Naive thymus-derived CD4-positive, alpha-beta T cell (primary cell): Measurements from ENCODE around the gene SLC6A6. TPM values are rescaled to one million over a fixed set of nuclear protein-coding genes. Genes with fewer than 3 reads are reported as not detected.

Experiments
- ATAC-seq: fragments of 150-1000 bp; cut with Tn5 transposase; 2 replicates; pipeline ENCODE4 v1.10.0; 2021; ENCODE audit warnings: mild to moderate bottlenecking, moderate library complexity
- CTCF ChIA-PET: fragments of 350-600 bp; sonication (Branson Sonifier 250); formaldehyde crosslinking; loops from one replicate; lab custom pipeline; 2021; ENCODE audit warnings: antibody characterized with exemption; lab: Charles Lee
- POLR2A ChIA-PET: fragments of 350-600 bp; sonication (Branson Sonifier 250); formaldehyde crosslinking; loops from one replicate; lab custom pipeline; 2021; ENCODE audit warnings: antibody characterized with exemption, inconsistent platforms; lab: Charles Lee
- DNase-seq, 9 donors: peaks; one replicate each; pipeline versions ENCODE4 v3.0.0 to v3.0.0-alpha.2; 2020 to 2022; ENCODE audit warnings: mixed read lengths in 1 of 9
- H3K27ac ChIP-seq: one replicate; pipeline ENCODE4 v1.7.0; 2013; ENCODE audit warnings: mild to moderate bottlenecking, low read depth, low read length, moderate library complexity
- H3K27me3 ChIP-seq, 2 donors: one replicate each; pipeline ENCODE4 v1.7.0; 2013; ENCODE audit warnings: low read length in 2 of 2, mild to moderate bottlenecking in 2 of 2, moderate library complexity in 2 of 2; ENCODE audit not compliant: control insufficient read depth in 2 of 2, insufficient read depth in 2 of 2
- H3K36me3 ChIP-seq, 3 experiments: 1 replicate in 2 of 3; 2 replicates in 1 of 3; pipeline ENCODE4 v1.7.0; 2013; ENCODE audit warnings: low read length in 3 of 3, mild to moderate bottlenecking in 3 of 3, moderate library complexity in 1 of 3; ENCODE audit not compliant: insufficient read depth in 3 of 3, control insufficient read depth in 2 of 3
- H3K4me1 ChIP-seq, 2 donors: one replicate each; pipeline ENCODE4 v1.7.0; 2013; ENCODE audit warnings: low read length in 2 of 2, mild to moderate bottlenecking in 2 of 2, moderate library complexity in 1 of 2; ENCODE audit not compliant: control insufficient read depth in 2 of 2, insufficient read depth in 2 of 2
- H3K4me3 ChIP-seq: 2 replicates; pipeline ENCODE4 v1.7.0; 2013; ENCODE audit warnings: mild to moderate bottlenecking, low read length
- H3K9me3 ChIP-seq, 3 experiments: 1 replicate in 2 of 3; 2 replicates in 1 of 3; pipeline ENCODE4 v1.7.0; 2013; ENCODE audit warnings: low read length in 3 of 3; ENCODE audit not compliant: control insufficient read depth in 2 of 3
- H3K27ac Mint-ChIP-seq, 9 donors: one replicate each; pipeline ENCODE4 v1.8.0; 2020 to 2022; ENCODE audit warnings: mixed read lengths in 9 of 9, mild to moderate bottlenecking in 8 of 9, moderate library complexity in 5 of 9, inconsistent platforms in 2 of 9
- H3K27me3 Mint-ChIP-seq, 5 donors: one replicate each; pipeline ENCODE4 v1.8.0; 2021 to 2022; ENCODE audit warnings: mixed read lengths in 5 of 5, mild to moderate bottlenecking in 1 of 5
- H3K36me3 Mint-ChIP-seq, 5 donors: one replicate each; pipeline ENCODE4 v1.8.0; 2020 to 2022; ENCODE audit warnings: mixed read lengths in 5 of 5, mild to moderate bottlenecking in 3 of 5, inconsistent platforms in 1 of 5
- H3K4me1 Mint-ChIP-seq, 7 donors: one replicate each; pipeline ENCODE4 v1.8.0; 2020 to 2022; ENCODE audit warnings: mixed read lengths in 7 of 7, mild to moderate bottlenecking in 3 of 7, inconsistent platforms in 1 of 7
- H3K4me3 Mint-ChIP-seq, 10 donors: one replicate each; pipeline ENCODE4 v1.8.0; 2020 to 2022; ENCODE audit warnings: mild to moderate bottlenecking in 10 of 10, mixed read lengths in 10 of 10, moderate library complexity in 6 of 10, inconsistent platforms in 2 of 10
- H3K9me3 Mint-ChIP-seq, 11 donors: one replicate each; pipeline ENCODE4 v1.8.0; 2020 to 2022; ENCODE audit warnings: mixed read lengths in 11 of 11, mild to moderate bottlenecking in 4 of 11, inconsistent platforms in 1 of 11, moderate library complexity in 1 of 11
- intact Hi-C, 2 donors: fragments of 100-400 bp; cut with micrococcal nuclease; formaldehyde crosslinking; loops; one replicate each; pipeline ENCODE4 v1.15.1; 2023
- polyA plus RNA-seq, 2 donors: library from polyadenylated mRNA; unstranded; fragments of 300-500 nt; fragmentation: Illumina TruSeq; gene quantifications; one replicate each; pipeline ENCODE4 v1.2.3, GENCODE V29; 2021
- total RNA-seq, 6 experiments: library from RNA in 5 of 6; stranded (reverse) in 5 of 6; gene quantifications; 1 replicate in 5 of 6; 2 replicates in 1 of 6; pipeline ENCODE4 v1.2.3 and lab custom pipeline; 2021 to 2026

Gene SLC6A6
- total and polyA plus RNA-seq, 7 experiments from 2014 or later: 3.0 to 87.5 (median 35.2) TPM

- DNase-seq: no peak
- intact Hi-C loops: no loop called here
- Histone ChIP-seq H3K36me3 (peaks cover 2 to 93% (median 3%) of the 10 kb centered on the region in 3 experiments), H3K4me3 (no peak overlapping the region), H3K27me3 (no peaks in the 10 kb centered on the region), H3K9me3 (no peaks in the 10 kb centered on the region), H3K4me1 (no peaks in the 10 kb centered on the region), H3K27ac (no peak overlapping the region)
- Mint-ChIP-seq H3K27me3 (no peaks in the 10 kb centered on the region), H3K36me3 (peaks cover 3 to 48% (median 9%) of the 10 kb centered on the region in 5 donors), H3K4me1 (peaks cover 0 to 6% (median 0%) of the 10 kb centered on the region in 7 donors), H3K4me3 (no peak overlapping the region), H3K9me3 (no peaks in the 10 kb centered on the region), H3K27ac (no peak overlapping the region)
- ChIA-PET POLR2A (no interaction called here), CTCF (interaction anchor here (0.7 kb wide), 1 partner anchor 212 kb away, joined by 4 read pairs; no protein-coding TSS in a partner anchor)
- no peak for ATAC-seq
Observed at GRCh38 chr3:14473411-14473891, 71.0 kb downstream of the SLC6A6 start.

- peaks cover 6 to 93% (median 10%) of the 10 kb centered on the region in 3 experiments for H3K36me3 ChIP-seq
- Mint-ChIP-seq H3K4me3 (no peak overlapping the region), H3K9me3 (no peaks in the 10 kb centered on the region), H3K27me3 (no peaks in the 10 kb centered on the region), H3K4me1 (peaks cover 0 to 6% (median 0%) of the 10 kb centered on the region in 7 donors), H3K36me3 (peaks cover 3 to 57% (median 15%) of the 10 kb centered on the region in 5 donors), H3K27ac (no peak overlapping the region)
- DNase-seq (no peak), ATAC-seq (no peak)
- ChIA-PET CTCF (interaction anchor here (0.6 kb wide), 1 partner anchor 271 kb away, joined by 3 read pairs; no protein-coding TSS in a partner anchor), POLR2A (no interaction called here)
- no peaks in the 10 kb centered on the region for H3K4me1 ChIP-seq
- no peak overlapping the region for H3K27ac ChIP-seq
- intact Hi-C loops: no loop called here
- H3K9me3 ChIP-seq: no peaks in the 10 kb centered on the region
- H3K4me3 ChIP-seq: no peak overlapping the region
- no peaks in the 10 kb centered on the region for H3K27me3 ChIP-seq
Observed at GRCh38 chr3:14474363-14475081, 72.1 kb downstream of the SLC6A6 start.

- H3K9me3 Mint-ChIP-seq: no peaks in the 10 kb centered on the region
- CTCF ChIA-PET: no interaction called here
- no peak for DNase-seq
- H3K27me3 Mint-ChIP-seq: no peaks in the 10 kb centered on the region
- H3K27me3 ChIP-seq: no peaks in the 10 kb centered on the region
- no peak overlapping the region for H3K4me3 ChIP-seq
- H3K4me1 Mint-ChIP-seq: peaks cover 0 to 6% (median 0%) of the 10 kb centered on the region in 7 donors
- H3K36me3 Mint-ChIP-seq: peaks cover 3 to 63% (median 16%) of the 10 kb centered on the region in 5 donors
- ATAC-seq: no peak
- no peaks in the 10 kb centered on the region for H3K9me3 ChIP-seq
- POLR2A ChIA-PET: no interaction called here
- intact Hi-C loops: no loop called here
- H3K4me1 ChIP-seq: no peaks in the 10 kb centered on the region
- H3K27ac ChIP-seq: no peak overlapping the region
- H3K36me3 ChIP-seq: peaks cover 6 to 94% (median 11%) of the 10 kb centered on the region in 3 experiments
- no peak overlapping the region for H3K27ac Mint-ChIP-seq
- no peak overlapping the region for H3K4me3 Mint-ChIP-seq
Observed at GRCh38 chr3:14475621-14476020, 73.2 kb downstream of the SLC6A6 start.

- H3K4me1 Mint-ChIP-seq: peaks cover 0 to 3% (median 0%) of the 10 kb centered on the region in 7 donors
- no peak overlapping the region for H3K27ac ChIP-seq
- H3K4me3 ChIP-seq: no peak overlapping the region
- H3K9me3 ChIP-seq: no peaks in the 10 kb centered on the region
- H3K27me3 Mint-ChIP-seq: no peaks in the 10 kb centered on the region
- peaks cover 6 to 65% (median 20%) of the 10 kb centered on the region in 5 donors for H3K36me3 Mint-ChIP-seq
- CTCF ChIA-PET: no interaction called here
- DNase-seq (no peak), ATAC-seq (no peak)
- POLR2A ChIA-PET: no interaction called here
- H3K4me3 Mint-ChIP-seq: no peak overlapping the region
- H3K36me3 ChIP-seq: peaks cover 6 to 96% (median 11%) of the 10 kb centered on the region in 3 experiments
- intact Hi-C loops: no loop called here
- H3K9me3 Mint-ChIP-seq: no peaks in the 10 kb centered on the region
- H3K27ac Mint-ChIP-seq: no peak overlapping the region
- no peaks in the 10 kb centered on the region for H3K4me1 ChIP-seq
- no peaks in the 10 kb centered on the region for H3K27me3 ChIP-seq
Observed at GRCh38 chr3:14476583-14477265, 74.3 kb downstream of the SLC6A6 start.

- H3K27me3 ChIP-seq: no peaks in the 10 kb centered on the region
- intact Hi-C loops: no loop called here
- ATAC-seq (no peak), DNase-seq (no peak)
- no peaks in the 10 kb centered on the region for H3K4me1 ChIP-seq
- H3K36me3 ChIP-seq: peaks cover 6 to 96% (median 11%) of the 10 kb centered on the region in 3 experiments
- no peak overlapping the region for H3K4me3 Mint-ChIP-seq
- peaks cover 0 to 3% (median 0%) of the 10 kb centered on the region in 7 donors for H3K4me1 Mint-ChIP-seq
- peak overlapping the region in 1 of 9 donors; percentile 76 for H3K27ac Mint-ChIP-seq
- POLR2A ChIA-PET: no interaction called here
- peaks cover 9 to 64% (median 23%) of the 10 kb centered on the region in 5 donors for H3K36me3 Mint-ChIP-seq
- no peak overlapping the region for H3K4me3 ChIP-seq
- H3K9me3 ChIP-seq: no peaks in the 10 kb centered on the region
- H3K27ac ChIP-seq: no peak overlapping the region
- no peaks in the 10 kb centered on the region for H3K27me3 Mint-ChIP-seq
- H3K9me3 Mint-ChIP-seq: no peaks in the 10 kb centered on the region
- CTCF ChIA-PET: interaction anchor here (0.7 kb wide), 1 partner anchor 216 kb away, joined by 3 read pairs; no protein-coding TSS in a partner anchor
Observed at GRCh38 chr3:14477311-14477935, 75.0 kb downstream of the SLC6A6 start.

GRCh38 chr3:14478956-14479550, 76.6 kb downstream of the SLC6A6 start:
- H3K9me3 ChIP-seq: no peaks in the 10 kb centered on the region
- no peaks in the 10 kb centered on the region for H3K4me1 ChIP-seq
- no peak overlapping the region for H3K4me3 ChIP-seq
- H3K27ac Mint-ChIP-seq: peak overlapping the region in 2 of 9 donors; percentile 25 to 72
- H3K36me3 Mint-ChIP-seq: peaks cover 12 to 65% (median 19%) of the 10 kb centered on the region in 5 donors
- no peaks in the 10 kb centered on the region for H3K27me3 ChIP-seq
- H3K27me3 Mint-ChIP-seq: no peaks in the 10 kb centered on the region
- H3K4me1 Mint-ChIP-seq: peaks cover 0 to 4% (median 0%) of the 10 kb centered on the region in 7 donors
- no peak for ATAC-seq
- POLR2A ChIA-PET: no interaction called here
- no peak overlapping the region for H3K27ac ChIP-seq
- H3K9me3 Mint-ChIP-seq: no peaks in the 10 kb centered on the region
- peaks cover 6 to 96% (median 11%) of the 10 kb centered on the region in 3 experiments for H3K36me3 ChIP-seq
- no peak for DNase-seq
- CTCF ChIA-PET: no interaction called here
- intact Hi-C loops: no loop called here
- no peak overlapping the region for H3K4me3 Mint-ChIP-seq
